HepG2 (cell line): ENCODE measurements around the gene GRM4.

Experiments
- KLF16 ChIP-seq, 2 experiments: sonication (generic) in 1 of 2; formaldehyde crosslinking in 1 of 2; IDR thresholded peaks; 2 replicates each; pipeline versions ENCODE4 v1.6.1 to v1.8.0; 2016 to 2023; ENCODE audit warnings: missing genetic modification reagents in 2 of 2, missing compliant biosample characterization in 1 of 2
- ZNF501 ChIP-seq: sonication (generic); formaldehyde crosslinking; IDR thresholded peaks from 2 replicates; pipeline ENCODE4 v1.5.1; 2020; ENCODE audit warnings: mild to moderate bottlenecking, moderate library complexity, missing genetic modification reagents

- TF ChIP-seq ZNF501 (CRISPR knock-in tag), result no peak
- TF ChIP-seq KLF16 (CRISPR knock-in tag; IDR thresholded peaks at IDR 0.05), result no peak
These were observed 154.3 kb downstream of the GRM4 start for GRCh38 chr6:33991610-33992009.
